NCI-H345 (cell line): ENCODE results near the gene RNPS1.

ENCODE experiments used
- DNase-seq: peaks from one replicate; lab custom pipeline; 2025; lab: John Stamatoyannopoulos, UW

The RNPS1 gene

DNA sequence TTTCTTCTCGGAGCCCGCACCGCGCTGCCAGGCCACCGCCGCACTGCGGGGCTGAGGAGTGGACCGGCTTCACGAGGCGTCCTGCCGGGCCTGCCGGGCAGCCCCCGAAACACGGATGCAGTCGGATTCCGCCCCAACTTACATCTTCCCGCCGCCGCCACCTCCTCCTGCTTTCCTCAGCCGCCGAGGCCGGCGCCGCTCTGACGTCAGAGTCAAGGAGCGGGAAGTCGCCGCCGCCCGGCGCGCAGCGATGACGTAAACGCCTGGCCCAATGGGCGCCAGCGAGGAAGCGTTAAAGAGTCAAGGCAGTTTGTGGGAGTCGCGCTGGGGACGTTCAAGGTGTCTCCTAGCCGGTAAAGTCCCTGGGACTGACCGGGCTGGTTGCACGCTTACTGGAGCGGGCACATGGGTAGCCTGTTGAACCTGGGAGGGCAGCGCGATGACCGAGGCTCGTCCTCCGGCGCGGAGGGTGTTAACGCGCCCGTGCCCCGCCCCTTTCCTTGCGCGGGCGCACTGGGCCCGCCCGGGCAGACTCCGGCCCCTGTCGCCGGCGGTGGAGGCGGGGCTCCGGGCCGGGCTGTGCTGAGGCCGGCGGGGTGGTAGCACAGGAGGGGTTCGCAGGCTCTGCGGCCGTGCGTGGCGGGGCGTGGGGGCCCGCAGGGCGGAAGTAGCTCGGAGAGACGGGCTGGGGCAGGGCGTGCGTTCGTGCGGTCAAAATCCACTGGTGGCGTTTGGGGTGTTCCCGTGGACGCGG is at the start of gene RNPS1:
TSS of gene RNPS1 (minus strand) at position 214 of the 754 bp plus-strand sequence. CDS start 3,483 bp downstream, outside the sequence.
- DNase-seq: peak; percentile 95

DNA sequence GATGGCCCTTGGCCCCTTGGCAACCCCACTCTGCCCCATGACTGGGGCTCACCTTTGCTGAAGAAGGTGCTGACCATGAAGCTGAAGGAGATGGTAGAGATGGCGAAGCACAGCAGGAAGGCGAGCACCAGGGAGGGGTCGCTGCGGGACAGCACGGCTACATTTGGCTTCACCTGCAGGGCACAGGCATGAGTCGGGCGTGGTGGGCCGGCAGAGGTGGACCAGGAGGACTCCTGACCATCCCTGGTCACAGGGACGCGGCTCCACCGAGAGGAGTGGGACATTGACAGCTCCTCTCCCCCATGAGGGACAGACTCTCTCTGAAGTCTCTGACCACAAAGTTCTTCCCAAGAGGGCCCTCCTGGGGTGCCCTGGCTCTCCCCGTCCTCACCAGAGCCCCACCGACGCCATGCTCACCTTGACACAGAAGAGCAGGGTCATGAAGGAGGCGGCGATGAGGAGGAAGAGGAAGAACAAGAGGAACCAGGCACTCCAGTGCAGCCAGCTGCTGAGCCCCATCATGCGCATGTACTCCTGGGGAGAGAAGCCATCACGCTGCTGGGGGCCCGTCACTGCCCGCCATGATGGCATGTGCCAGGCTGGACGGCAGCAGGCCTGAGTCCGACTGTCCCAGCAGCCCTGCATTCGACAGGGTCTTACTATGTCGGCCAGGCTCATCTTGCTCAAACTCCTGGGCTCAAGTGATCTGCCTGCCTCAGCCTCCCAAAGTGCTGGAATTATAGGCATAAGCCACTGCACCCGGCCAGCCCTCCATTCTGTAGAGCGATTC is 49.5 kb upstream of the RNPS1 start:
- DNase-seq: no peak

DNA sequence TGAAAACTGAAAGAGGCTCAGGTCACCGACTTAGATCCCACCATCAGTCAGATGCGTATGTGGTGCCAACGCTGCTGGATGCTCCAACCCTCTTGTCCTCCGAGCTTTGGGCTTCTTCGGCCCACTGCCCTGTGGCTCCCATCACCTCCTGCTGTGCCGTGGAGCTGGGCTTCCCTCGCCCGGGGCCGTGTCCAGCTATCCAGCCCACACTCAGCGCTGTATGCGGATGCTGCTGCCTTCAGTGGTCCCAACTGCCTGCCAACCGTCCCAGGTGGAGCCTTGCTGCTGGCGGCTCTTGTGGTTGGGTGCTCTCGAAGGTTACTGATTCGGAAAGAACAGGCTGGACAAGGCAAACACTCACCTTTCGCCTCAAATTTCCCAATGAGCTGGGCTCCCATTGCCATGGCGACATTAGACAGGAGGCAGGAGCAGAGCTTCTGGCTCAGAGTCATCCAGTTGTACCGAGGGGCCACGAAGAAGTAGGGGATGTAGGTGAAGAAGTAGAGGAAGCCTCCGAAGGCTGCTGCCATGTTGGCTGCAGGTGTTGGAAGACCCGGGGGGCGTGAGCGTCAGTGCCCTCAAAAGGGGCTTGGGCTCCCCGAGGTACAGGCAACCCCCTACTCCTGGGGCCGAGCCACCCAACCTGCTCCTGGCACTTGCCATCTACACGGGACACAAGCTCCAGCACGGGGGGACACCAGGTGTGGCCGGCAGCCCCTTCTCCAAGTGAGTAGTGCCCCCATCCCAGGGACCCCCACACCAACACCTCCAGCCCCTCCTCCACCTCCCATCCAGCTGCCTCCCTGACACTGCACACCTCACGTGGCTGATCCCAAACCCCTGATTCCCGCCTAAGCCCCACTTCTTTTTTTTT is 40.4 kb upstream of the RNPS1 start:
- DNase-seq: no peak

DNA sequence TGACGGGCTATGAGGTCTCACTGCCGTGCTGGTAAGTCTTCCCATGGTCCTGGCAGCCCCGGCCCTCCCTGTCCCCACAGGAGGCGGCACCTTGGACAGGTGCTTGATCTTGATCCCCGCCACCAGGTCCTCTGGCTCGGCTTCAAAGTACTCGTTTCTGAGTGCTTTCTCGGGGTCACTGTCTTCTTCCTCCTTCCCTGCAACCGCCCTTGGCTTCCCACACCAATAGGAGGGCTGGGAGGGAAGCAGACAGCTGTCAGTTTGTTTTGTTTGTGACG is 31.9 kb upstream of the RNPS1 start:
- DNase-seq: no peak

DNA sequence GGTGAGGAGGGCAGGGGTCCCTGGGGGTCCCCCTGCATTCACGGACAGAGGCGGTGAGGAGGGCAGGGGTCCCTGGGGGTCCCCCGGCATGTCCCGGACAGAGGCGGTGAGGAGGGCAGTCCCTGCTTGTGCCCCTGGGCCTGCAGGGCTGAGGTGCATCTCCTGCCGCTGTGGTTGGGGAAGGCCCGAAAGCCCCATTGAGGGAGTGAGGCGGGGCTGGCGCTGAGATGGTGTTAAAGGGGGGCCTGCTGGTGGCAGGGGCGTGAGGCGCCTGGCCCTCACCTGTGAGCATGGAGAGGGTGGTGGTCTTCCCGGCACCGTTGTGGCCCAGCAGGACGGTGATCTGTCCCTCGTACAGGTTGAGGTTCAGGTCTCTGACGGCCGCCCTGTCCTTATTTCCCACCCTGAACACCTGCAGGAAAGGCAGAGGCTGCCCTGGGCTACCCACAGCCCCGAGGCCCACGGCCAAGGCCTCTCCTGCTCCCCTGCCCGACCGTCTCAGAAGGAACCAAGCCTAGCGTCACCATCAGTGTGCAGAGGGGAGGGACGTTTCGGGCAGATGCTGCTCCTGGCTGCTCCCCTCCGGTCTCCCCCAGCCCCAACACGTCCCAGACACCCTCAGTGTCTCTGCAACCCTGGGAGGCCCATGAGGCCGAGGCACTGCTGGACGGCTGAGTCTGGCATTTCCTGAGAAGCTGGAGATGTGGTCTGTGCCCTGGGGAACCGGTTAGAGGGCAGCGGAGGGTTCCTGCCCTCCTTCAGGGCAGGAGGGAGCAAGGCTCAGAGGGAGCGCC is 31.4 kb upstream of the RNPS1 start:
- no peak for DNase-seq

DNA sequence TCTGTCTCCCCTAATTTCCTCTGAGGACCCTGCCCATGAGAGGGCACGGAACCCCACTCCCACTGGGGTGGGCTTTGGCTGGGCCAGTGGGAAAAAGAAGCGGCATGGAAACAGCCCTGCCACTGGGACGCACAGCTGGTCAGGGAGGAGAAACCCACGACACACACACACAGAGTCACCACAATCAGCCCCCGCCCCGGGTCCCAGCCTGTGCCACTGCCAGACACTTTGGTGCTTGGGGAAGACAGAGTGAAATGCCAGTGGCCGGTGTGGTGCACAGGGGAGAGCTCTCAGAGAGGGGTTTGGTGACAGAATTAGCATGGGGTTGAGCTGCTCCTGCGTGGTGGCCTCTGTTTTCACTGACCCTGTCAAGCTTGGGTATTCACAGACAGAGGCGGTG is 30.7 kb upstream of the RNPS1 start:
- DNase-seq: no peak

- DNase-seq: no peak
Observed at GRCh38 chr16:2297506-2297860, 29.6 kb upstream of the RNPS1 start.

- peak; percentile 16 for DNase-seq
Observed at GRCh38 chr16:2296661-2297505, 29.0 kb upstream of the RNPS1 start.

GRCh38 chr16:2295056-2295798 is 27.3 kb upstream of the RNPS1 start:
- DNase-seq: no peak

GRCh38 chr16:2292221-2292620 is 24.3 kb upstream of the RNPS1 start:
- no peak for DNase-seq

DNA sequence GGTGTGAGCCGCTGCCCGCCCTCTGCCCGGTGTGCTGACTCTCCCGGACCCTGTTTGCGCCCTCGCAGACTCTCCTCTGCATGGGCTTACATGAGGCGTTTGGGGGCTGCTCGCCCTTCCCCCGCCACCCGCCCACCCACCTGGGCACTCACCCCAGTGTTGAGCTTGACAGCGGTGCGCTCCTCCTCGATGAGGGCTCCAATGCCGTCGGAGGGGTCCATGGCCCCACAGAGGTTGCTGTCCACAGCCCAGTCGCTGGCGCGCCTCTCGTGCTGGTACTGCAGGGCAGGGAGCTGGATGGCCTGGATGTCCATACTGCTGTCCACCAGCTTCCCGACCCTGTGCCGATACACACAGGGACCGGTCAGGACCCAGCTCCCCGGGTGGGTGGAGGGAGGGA is 21.4 kb upstream of the RNPS1 start:
- no peak for DNase-seq

DNA sequence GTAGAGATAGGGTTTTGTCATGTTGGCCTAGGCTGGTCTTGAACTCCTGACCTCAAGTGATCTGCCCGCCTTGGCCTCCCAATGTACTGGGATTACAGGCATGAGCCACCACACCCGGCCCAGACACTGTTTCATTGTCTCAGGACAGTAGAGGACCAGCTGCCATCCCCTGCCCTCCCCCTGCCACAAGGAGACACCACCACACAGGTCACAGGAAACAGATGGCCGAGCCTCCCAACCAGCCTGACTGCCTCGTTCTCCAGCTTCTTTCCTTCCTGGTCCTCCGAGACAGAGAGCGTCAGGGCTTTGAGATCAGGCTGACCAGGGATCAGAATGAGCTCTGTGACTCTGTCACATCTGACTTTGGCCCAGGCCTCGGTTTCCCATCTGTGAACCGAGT is 20.8 kb upstream of the RNPS1 start:
- DNase-seq: no peak

GRCh38 chr16:2287916-2288547 is 20.1 kb upstream of the RNPS1 start:
- DNase-seq: no peak

DNA sequence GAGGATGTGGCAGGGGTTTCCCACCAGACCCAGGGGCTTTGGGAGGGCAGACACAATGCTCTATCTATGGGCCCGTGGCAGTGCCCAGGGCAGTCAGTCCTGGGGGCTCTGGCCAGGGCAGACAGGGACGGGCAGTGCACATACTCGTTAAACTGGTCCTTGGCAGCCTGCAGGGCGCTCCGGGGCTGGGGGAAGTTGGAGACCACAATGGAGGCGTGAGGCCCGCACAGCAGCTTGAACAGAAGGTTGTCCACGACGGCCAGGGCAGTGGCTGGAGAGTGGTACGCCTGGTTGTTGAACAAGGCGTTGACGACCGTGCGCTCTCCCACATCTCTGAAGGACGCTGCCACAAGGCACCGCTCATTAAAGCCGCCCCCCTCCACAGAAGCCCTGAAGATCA is 18.6 kb upstream of the RNPS1 start:
- no peak for DNase-seq

- DNase-seq: no peak
Observed at GRCh38 chr16:2285731-2286191, 17.8 kb upstream of the RNPS1 start.

GRCh38 chr16:2284797-2285576 is 17.1 kb upstream of the RNPS1 start:
- no peak for DNase-seq

DNA sequence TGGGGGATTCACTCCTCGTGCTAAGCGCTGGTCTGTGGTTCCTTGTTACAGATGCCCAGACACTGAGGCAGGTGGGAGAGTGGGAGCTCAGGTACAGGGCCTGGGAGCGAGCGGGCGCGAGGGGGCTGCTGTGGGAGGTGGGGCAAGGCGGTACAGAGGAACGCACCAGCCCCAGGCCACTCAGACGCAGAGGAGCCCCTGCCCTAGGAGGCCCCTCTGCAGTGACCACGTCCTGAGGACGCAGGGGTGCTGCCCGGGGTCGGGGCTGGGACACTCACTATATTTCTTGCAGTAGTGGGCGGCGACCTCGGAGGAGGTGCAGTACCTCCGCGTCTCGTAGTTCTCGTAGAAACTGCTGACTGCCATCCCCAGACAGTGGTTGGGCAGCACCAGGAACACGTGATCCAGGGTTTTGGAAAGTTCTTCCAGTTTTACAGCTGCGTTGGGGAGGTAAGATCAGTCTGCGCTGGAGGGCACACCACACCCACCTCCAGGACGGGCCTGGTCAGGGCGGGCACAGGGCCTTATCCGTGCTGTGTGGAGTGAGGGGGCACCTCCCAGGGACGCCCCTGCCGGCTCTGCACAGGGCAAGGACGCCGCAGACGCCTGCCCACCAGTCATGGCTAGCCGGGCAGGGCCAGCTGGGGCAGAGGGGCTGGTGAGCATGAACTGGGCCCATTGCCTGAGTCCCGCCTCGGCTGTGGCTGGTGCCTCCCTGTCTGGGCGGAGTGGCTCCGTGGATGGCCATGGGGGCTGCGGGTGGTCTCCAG is 16.3 kb upstream of the RNPS1 start:
- DNase-seq: no peak
